Esophagus (tissue), 2 donors: ENCODE measurements around the gene CNPY2. TPM values are rescaled to one million over a fixed set of nuclear protein-coding genes. Genes with fewer than 3 reads are reported as not detected.
"Not testable (repeated sequence)": the region's sequence is repeated elsewhere in the genome, so short reads cannot be mapped to it uniquely, and the experiment has no call there.

Experiments used
- H3K27ac ChIP-seq, 2 donors: one replicate each; pipeline ENCODE4 v1.5.1; 2013; ENCODE audit warnings: low read depth in 2 of 2, mild to moderate bottlenecking in 2 of 2, inconsistent platforms in 1 of 2, low read length in 1 of 2, moderate library complexity in 1 of 2
- H3K27me3 ChIP-seq, 2 donors: one replicate each; pipeline ENCODE4 v1.6.1; 2013; ENCODE audit warnings: low read length in 2 of 2, control low read depth in 1 of 2, mild to moderate bottlenecking in 1 of 2; ENCODE audit not compliant: insufficient read depth in 2 of 2, control insufficient read depth in 1 of 2
- H3K36me3 ChIP-seq, 2 donors: one replicate each; pipeline ENCODE4 v1.6.1; 2013; ENCODE audit warnings: low read length in 1 of 2; ENCODE audit not compliant: control insufficient read depth in 2 of 2, insufficient read depth in 2 of 2
- H3K4me1 ChIP-seq, 2 donors: one replicate each; pipeline ENCODE4 v1.6.1; 2013; ENCODE audit warnings: low read length in 1 of 2; ENCODE audit not compliant: control insufficient read depth in 2 of 2, insufficient read depth in 2 of 2
- H3K4me3 ChIP-seq, 2 donors: one replicate each; pipeline ENCODE4 v1.5.1; 2013; ENCODE audit warnings: low read length in 2 of 2, mild to moderate bottlenecking in 2 of 2, low read depth in 1 of 2, moderate library complexity in 1 of 2
- H3K9me3 ChIP-seq, 2 donors: one replicate each; pipeline ENCODE4 v1.6.1; 2013; ENCODE audit warnings: mild to moderate bottlenecking in 2 of 2, low read depth in 1 of 2, low read length in 1 of 2, moderate library complexity in 1 of 2; ENCODE audit not compliant: control insufficient read depth in 2 of 2, insufficient read depth in 1 of 2
- WGBS, 2 donors: extraction: QIAGEN DNeasy Blood & Tissue Kit; methylation state at CpG; one replicate each; pipeline ENCODE4 v1.1.7; 2013; 5-methylcytosine and 5-hydroxymethylcytosine counted together
- polyA plus RNA-seq, 2 donors: library from polyadenylated mRNA; stranded (reverse); fragments of 200-250 nt; gene quantifications; one replicate each; pipeline ENCODE4 v1.2.3, GENCODE V29; 2013
- donor health status: healthy with polysubstance abuse.
- donor health status: Bipolar disorder and iron deficiency.

The CNPY2 gene
- polyA plus RNA-seq, 2 donors: 62.1 to 75.3 TPM

GRCh38 chr12:56266068-56266692 lies 49.6 kb downstream of the CNPY2 start:
- H3K4me3 ChIP-seq: peak overlapping the region; percentile 66 to 87
- H3K4me1 ChIP-seq, H3K27me3 ChIP-seq, H3K36me3 ChIP-seq, H3K9me3 ChIP-seq: not testable (repeated sequence)
- H3K27ac ChIP-seq: peak overlapping the region; percentile 93 to 96
- 54% methylated on average over 16 of the region's 16 CpGs for WGBS, 2 donors

DNA sequence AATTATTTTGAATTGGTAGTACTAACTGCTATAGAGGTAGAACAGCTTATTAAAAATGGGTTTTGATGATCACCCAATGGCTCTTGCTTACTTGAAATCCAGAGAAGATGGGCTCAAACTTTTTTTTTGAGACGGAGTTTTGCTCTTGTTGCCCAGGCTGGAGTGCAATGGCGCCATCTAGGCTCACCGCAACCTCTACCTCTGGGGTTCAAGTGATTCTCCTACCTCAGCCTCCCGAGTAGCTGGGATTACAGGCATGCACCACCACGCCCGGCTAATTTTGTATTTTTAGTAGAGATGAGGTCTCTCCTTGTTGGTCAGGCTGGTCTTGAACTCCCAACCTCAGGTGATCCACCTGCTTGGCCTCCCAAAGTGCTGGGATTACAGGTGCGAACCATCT lies 52.8 kb downstream of the CNPY2 start:
- H3K4me1 ChIP-seq, H3K36me3 ChIP-seq, H3K27ac ChIP-seq, H3K27me3 ChIP-seq, H3K9me3 ChIP-seq, H3K4me3 ChIP-seq: not testable (repeated sequence)
- 91 to 93% methylated on average over 7 of the region's 7 CpGs for WGBS, 2 donors

- WGBS, 2 donors: 78 to 79% methylated on average over 5 of the region's 5 CpGs
- no peak overlapping the region for H3K27ac ChIP-seq
- H3K36me3 ChIP-seq: no peaks in the 10 kb centered on the region
- no peak overlapping the region for H3K4me3 ChIP-seq
- peaks cover 0 to 6% of the 10 kb centered on the region in 2 donors for H3K4me1 ChIP-seq
- no peaks in the 10 kb centered on the region for H3K9me3 ChIP-seq
- no peaks in the 10 kb centered on the region for H3K27me3 ChIP-seq
Observed at GRCh38 chr12:56261503-56262232, 54.1 kb downstream of the CNPY2 start.

GRCh38 chr12:56260921-56261320 lies 54.9 kb downstream of the CNPY2 start:
- H3K4me1 ChIP-seq: peaks cover 0 to 6% of the 10 kb centered on the region in 2 donors
- H3K36me3 ChIP-seq: no peaks in the 10 kb centered on the region
- no peak overlapping the region for H3K27ac ChIP-seq
- WGBS, 2 donors: 92% methylated on average over 3 of the region's 3 CpGs
- no peaks in the 10 kb centered on the region for H3K27me3 ChIP-seq
- H3K4me3 ChIP-seq: no peak overlapping the region
- no peaks in the 10 kb centered on the region for H3K9me3 ChIP-seq

GRCh38 chr12:56260380-56260779 lies 55.4 kb downstream of the CNPY2 start:
- Histone ChIP-seq H3K27me3 (no peaks in the 10 kb centered on the region), H3K4me1 (peaks cover 0 to 6% of the 10 kb centered on the region in 2 donors), H3K9me3 (no peaks in the 10 kb centered on the region), H3K36me3 (peaks cover 4 to 5% of the 10 kb centered on the region in 2 donors), H3K27ac (no peak overlapping the region), H3K4me3 (no peak overlapping the region)
- WGBS, 2 donors: 91 to 93% methylated on average over 8 of the region's 8 CpGs

Other genes starting within 250 kb of the CNPY2 start
- 100 to 1,000 TPM in 1 of 2 donors, 10 to 100 TPM in 1; 49.4 to 102 TPM for gene ERBB3, start 235.8 kb downstream of the CNPY2 start, polyA plus RNA-seq
- 100 to 1,000 TPM; 103 to 180 TPM for gene PA2G4, start 211.4 kb downstream of the CNPY2 start, polyA plus RNA-seq
- gene RPL41, start 199.4 kb downstream of the CNPY2 start, polyA plus RNA-seq: 1,000 to 10,000 TPM; 1,736 to 6,738 TPM
- gene ZC3H10, start 197.7 kb downstream of the CNPY2 start, polyA plus RNA-seq: 1 to 10 TPM; 1.4 to 2.2 TPM
- gene ESYT1, start 187.7 kb downstream of the CNPY2 start, polyA plus RNA-seq: 10 to 100 TPM; 15.6 to 36.6 TPM
- gene MYL6B, start 163.4 kb downstream of the CNPY2 start, polyA plus RNA-seq: 10 to 100 TPM; 57.3 to 57.7 TPM
- gene MYL6, start 157.6 kb downstream of the CNPY2 start, polyA plus RNA-seq: 1,000 to 10,000 TPM; 1,769 to 2,908 TPM
- gene SMARCC2, start 126.5 kb downstream of the CNPY2 start, polyA plus RNA-seq: 10 to 100 TPM; 21.4 to 31.4 TPM
- 10 to 100 TPM in 1 of 2 donors, 1 to 10 TPM in 1; 7.9 to 17.5 TPM for gene RNF41, start 94.1 kb downstream of the CNPY2 start, polyA plus RNA-seq
- gene NABP2, start 91.6 kb downstream of the CNPY2 start, polyA plus RNA-seq: 10 to 100 TPM; 10.2 to 19.1 TPM
- under 1 TPM; 0.09 to 0.29 TPM for gene SLC39A5, start 85.9 kb downstream of the CNPY2 start, polyA plus RNA-seq
- 1 to 10 TPM; 4.9 to 9.3 TPM for gene ANKRD52, start 57.6 kb downstream of the CNPY2 start, polyA plus RNA-seq
- gene COQ10A, start 49.0 kb downstream of the CNPY2 start, polyA plus RNA-seq: 1 to 10 TPM; 5.5 to 7.0 TPM
- 10 to 100 TPM; 53.7 to 98.0 TPM for gene CS, start 15.7 kb downstream of the CNPY2 start, polyA plus RNA-seq
- 10 to 100 TPM; 18.1 to 44.7 TPM for gene PAN2, start 18.0 kb upstream of the CNPY2 start, polyA plus RNA-seq
- gene IL23A, start 22.9 kb upstream of the CNPY2 start, polyA plus RNA-seq: 10 to 100 TPM in 1 of 2 donors, 1 to 10 TPM in 1; 2.9 to 32.1 TPM
- gene STAT2, start 44.1 kb upstream of the CNPY2 start, polyA plus RNA-seq: 10 to 100 TPM; 23.9 to 35.1 TPM
- not detected for gene APOF, start 46.9 kb upstream of the CNPY2 start, polyA plus RNA-seq
- gene TIMELESS, start 133.4 kb upstream of the CNPY2 start, polyA plus RNA-seq: 1 to 10 TPM; 9.2 TPM
- gene MIP, start 138.7 kb upstream of the CNPY2 start, polyA plus RNA-seq: under 1 TPM in 1 of 2 donors, not detected in 1; 0.04 TPM
- gene SPRYD4, start 152.6 kb upstream of the CNPY2 start, polyA plus RNA-seq: 1 to 10 TPM; 2.2 to 2.9 TPM
- 1 to 10 TPM; 3.6 to 4.2 TPM for gene GLS2, start 172.2 kb upstream of the CNPY2 start, polyA plus RNA-seq
- gene RBMS2, start 205.8 kb upstream of the CNPY2 start, polyA plus RNA-seq: 1 to 10 TPM; 3.4 to 6.7 TPM